GM23248 (cell line): ENCODE results near the gene TFAP2E. TPM values are rescaled to one million over a fixed set of nuclear protein-coding genes. Genes with fewer than 3 reads are reported as not detected.

ENCODE experiments used
- DNase-seq: peaks from one replicate; pipeline ENCODE4 v3.0.0-alpha.2; 2015
- H2AFZ ChIP-seq: fragments of 200-600 bp; sonication (generic); 2 replicates; pipeline ENCODE4 v1.6.1; 2016; ENCODE audit warnings: antibody characterized with exemption
- H3F3A ChIP-seq: fragments of 200-600 bp; sonication (generic); 2 replicates; pipeline ENCODE4 v1.6.1; 2016; ENCODE audit warnings: mild to moderate bottlenecking, antibody characterized with exemption, mixed run types; ENCODE audit not compliant: insufficient read depth
- H3K27ac ChIP-seq: fragments of 200-600 bp; sonication (generic); 2 replicates; pipeline ENCODE4 v1.5.1; 2016; ENCODE audit warnings: mild to moderate bottlenecking
- H3K27me3 ChIP-seq: fragments of 200-600 bp; sonication (generic); replicated peaks from 2 replicates; pipeline ENCODE4 v1.6.1; 2016; ENCODE audit warnings: mild to moderate bottlenecking; ENCODE audit not compliant: insufficient read depth
- H3K36me3 ChIP-seq: fragments of 200-600 bp; sonication (generic); 2 replicates; pipeline ENCODE4 v1.6.1; 2016; ENCODE audit warnings: low read depth, mild to moderate bottlenecking
- H3K4me1 ChIP-seq: fragments of 200-600 bp; sonication (generic); 2 replicates; pipeline ENCODE4 v1.6.1; 2016; ENCODE audit warnings: mild to moderate bottlenecking; ENCODE audit not compliant: insufficient read depth
- H3K4me2 ChIP-seq: fragments of 200-600 bp; sonication (generic); one replicate; pipeline ENCODE4 v1.6.1; 2016; ENCODE audit warnings: mild to moderate bottlenecking; ENCODE audit not compliant: unreplicated experiment
- H3K4me3 ChIP-seq: fragments of 200-600 bp; sonication (generic); 2 replicates; pipeline ENCODE4 v1.5.1; 2016; ENCODE audit warnings: mild to moderate bottlenecking
- H3K79me2 ChIP-seq: fragments of 200-600 bp; sonication (generic); 2 replicates; pipeline ENCODE4 v1.6.1; 2016; ENCODE audit warnings: mild to moderate bottlenecking; ENCODE audit not compliant: insufficient read depth
- H3K9ac ChIP-seq: fragments of 200-600 bp; sonication (generic); 2 replicates; pipeline ENCODE4 v1.6.1; 2016; ENCODE audit warnings: mild to moderate bottlenecking
- H3K9me2 ChIP-seq: fragments of 200-600 bp; sonication (generic); 2 replicates; pipeline ENCODE4 v1.6.1; 2016; ENCODE audit warnings: mixed run types, mild to moderate bottlenecking, moderate library complexity; ENCODE audit not compliant: insufficient read depth
- H3K9me3 ChIP-seq: fragments of 200-600 bp; sonication (generic); one replicate; pipeline ENCODE4 v1.6.1; 2017; ENCODE audit warnings: low read depth
- H4K20me1 ChIP-seq: fragments of 200-600 bp; sonication (generic); 2 replicates; pipeline ENCODE4 v1.6.0; 2016; ENCODE audit not compliant: insufficient read depth
- EZH2 ChIP-seq: fragments of 200-600 bp; sonication (generic); IDR thresholded peaks from 2 replicates; pipeline ENCODE4 v1.6.1; 2018; ENCODE audit warnings: antibody characterized with exemption, mild to moderate bottlenecking; ENCODE audit not compliant: insufficient read depth, poor library complexity, severe bottlenecking
- EZH2phosphoT487 ChIP-seq: fragments of 200-600 bp; sonication (generic); IDR thresholded peaks from 2 replicates; pipeline ENCODE4 v1.6.1; 2018; ENCODE audit warnings: antibody characterized with exemption, moderate library complexity, mild to moderate bottlenecking, low read depth; ENCODE audit not compliant: insufficient read depth
- WGBS, 2 experiments: methylation state at CpG; one replicate each; pipeline ENCODE4 v1.1.6; 2015 to 2017; ENCODE audit warnings: low lambda C conversion rate in 2 of 2, low coverage in 1 of 2; ENCODE audit errors: missing lambda C conversion rate in 2 of 2; 5-methylcytosine and 5-hydroxymethylcytosine counted together
- in situ Hi-C: fragments of 300-500 bp; cut with MboI; formaldehyde crosslinking; loops from 2 replicates; pipeline ENCODE4 v1.15.0; 2020
- polyA plus RNA-seq: library from polyadenylated mRNA; unstranded; fragments of >200 nt; fragmentation: Nextera tagmentation; extraction: Ambion mirVana; gene quantifications from 2 replicates; pipeline ENCODE4 v1.2.1, GENCODE V29; 2016
- total RNA-seq: library from RNA; depleted of rRNA; stranded (reverse); fragments of >200 nt; shearing (Covaris generic); gene quantifications from 2 replicates; pipeline ENCODE4 v1.2.3, GENCODE V29; 2014

TFAP2E gene
- total and polyA plus RNA-seq, 2 experiments from 2014 or later, result 0.18 TPM; not detected in 1

- peak; percentile 36 for DNase-seq
- no peak overlapping the region for H2AFZ ChIP-seq
- H3F3A ChIP-seq, result peaks cover 18% of the 10 kb centered on the region; the same call in 1 of the 2 replicates
- 75 to 77% methylated on average over 4 of the region's 4 CpGs for WGBS, 2 experiments
- no peak for TF ChIP-seq EZH2phosphoT487
- TF ChIP-seq EZH2, result no peak
- H3K36me3 ChIP-seq, result peaks cover 60% of the 10 kb centered on the region
- no peaks in the 10 kb centered on the region for H4K20me1 ChIP-seq
- H3K4me3 ChIP-seq, result no peak overlapping the region
- no peaks in the 10 kb centered on the region for H3K27me3 ChIP-seq
- H3K9me2 ChIP-seq, result no peaks in the 10 kb centered on the region
- H3K4me1 ChIP-seq, result peaks cover 14% of the 10 kb centered on the region
- H3K79me2 ChIP-seq, result peaks cover 48% of the 10 kb centered on the region
- no peak overlapping the region for H3K27ac ChIP-seq
- H3K9ac ChIP-seq, result no peak overlapping the region
- in situ Hi-C loops, result no loop called here
- H3K9me3 ChIP-seq, result no peaks in the 10 kb centered on the region
- H3K4me2 ChIP-seq, result peak overlapping the region; percentile 28
Observed at GRCh38 chr1:35605867-35606182, 32.7 kb downstream of the TFAP2E start.

- 98 to 99% methylated on average over 7 of the region's 7 CpGs for WGBS, 2 experiments
- Histone ChIP-seq H3K9me3 (no peaks in the 10 kb centered on the region), H3K36me3 (peaks cover 40% of the 10 kb centered on the region), H3K79me2 (peaks cover 99% of the 10 kb centered on the region), H3K27me3 (no peaks in the 10 kb centered on the region), H3K4me1 (no peaks in the 10 kb centered on the region), H3K27ac (no peak overlapping the region), H3K4me2 (no peak overlapping the region), H3F3A (peaks cover 8% of the 10 kb centered on the region; the same call in 1 of the 2 replicates), H3K9ac (no peak overlapping the region), H3K9me2 (no peaks in the 10 kb centered on the region), H4K20me1 (no peaks in the 10 kb centered on the region), H2AFZ (no peak overlapping the region), H3K4me3 (no peak overlapping the region)
- TF ChIP-seq EZH2phosphoT487 (no peak), EZH2 (no peak)
- DNase-seq, result no peak
- in situ Hi-C loops, result no loop called here
Observed at GRCh38 chr1:35611655-35612054, 38.5 kb downstream of the TFAP2E start.

- no peaks in the 10 kb centered on the region for H3K9me2 ChIP-seq
- H2AFZ ChIP-seq, result no peak overlapping the region
- H3K79me2 ChIP-seq, result peaks cover 100% of the 10 kb centered on the region
- H3K9ac ChIP-seq, result no peak overlapping the region
- H3K4me1 ChIP-seq, result no peaks in the 10 kb centered on the region
- H3K27me3 ChIP-seq, result no peaks in the 10 kb centered on the region
- WGBS, 2 experiments, result 96 to 97% methylated on average over 8 of the region's 8 CpGs
- H3K27ac ChIP-seq, result no peak overlapping the region
- H3K4me2 ChIP-seq, result no peak overlapping the region
- DNase-seq, result no peak
- H4K20me1 ChIP-seq, result no peaks in the 10 kb centered on the region
- in situ Hi-C loops, result no loop called here
- H3F3A ChIP-seq, result no peaks in the 10 kb centered on the region
- TF ChIP-seq EZH2, result no peak
- no peak overlapping the region for H3K4me3 ChIP-seq
- peaks cover 10% of the 10 kb centered on the region; the same call in 1 of the 2 replicates for H3K36me3 ChIP-seq
- no peaks in the 10 kb centered on the region for H3K9me3 ChIP-seq
Observed at GRCh38 chr1:35615440-35615839, 42.3 kb downstream of the TFAP2E start.

- H3K27me3 ChIP-seq, result no peaks in the 10 kb centered on the region
- no peak overlapping the region for H3K4me2 ChIP-seq
- H3K79me2 ChIP-seq, result peaks cover 100% of the 10 kb centered on the region
- H3K27ac ChIP-seq, result no peak overlapping the region
- DNase-seq, result no peak
- peaks cover 10% of the 10 kb centered on the region; the same call in 1 of the 2 replicates for H3K36me3 ChIP-seq
- in situ Hi-C loops, result no loop called here
- H3K9ac ChIP-seq, result no peak overlapping the region
- no peak overlapping the region for H2AFZ ChIP-seq
- 88 to 90% methylated on average over 6 of the region's 6 CpGs for WGBS, 2 experiments
- H3K9me3 ChIP-seq, result no peaks in the 10 kb centered on the region
- no peak overlapping the region for H3K4me3 ChIP-seq
- H4K20me1 ChIP-seq, result no peaks in the 10 kb centered on the region
- TF ChIP-seq EZH2phosphoT487, result no peak
- no peak for TF ChIP-seq EZH2
- no peaks in the 10 kb centered on the region for H3F3A ChIP-seq
- no peaks in the 10 kb centered on the region; the same call in 1 of the 2 replicates for H3K4me1 ChIP-seq
- H3K9me2 ChIP-seq, result no peaks in the 10 kb centered on the region
Observed at GRCh38 chr1:35619237-35620121, 46.4 kb downstream of the TFAP2E start.
